Mucosa of descending colon (tissue), 3 donors: ENCODE measurements around the gene SLC43A2. TPM values are rescaled to one million over a fixed set of nuclear protein-coding genes. Genes with fewer than 3 reads are reported as not detected.
"Not testable (repeated sequence)": the region's sequence is repeated elsewhere in the genome, so short reads cannot be mapped to it uniquely, and the experiment has no call there.

ENCODE experiments used
- ATAC-seq: fragments of 200-7000 bp; cut with Tn5 transposase; one replicate; pipeline ENCODE4 v1.9.1; 2020; ENCODE audit warnings: mild to moderate bottlenecking, moderate library complexity
- DNase-seq, 3 donors: peaks; one replicate each; pipeline ENCODE4 v3.0.0-alpha.2; 2020
- H3K36me3 ChIP-seq: fragments of 200-600 bp; one replicate; pipeline ENCODE4 v1.8.0; 2021; ENCODE audit warnings: low read depth, mild to moderate bottlenecking
- H3K4me1 ChIP-seq: fragments of 200-600 bp; one replicate; pipeline ENCODE4 v1.8.0; 2021; ENCODE audit warnings: low read depth, mild to moderate bottlenecking
- H3K4me3 ChIP-seq: fragments of 200-600 bp; one replicate; pipeline ENCODE4 v1.8.0; 2021; ENCODE audit warnings: mild to moderate bottlenecking
- H3K9me3 ChIP-seq: fragments of 200-600 bp; one replicate; pipeline ENCODE4 v1.8.0; 2021; ENCODE audit warnings: mild to moderate bottlenecking
- CTCF ChIP-seq: fragments of 200-600 bp; IDR thresholded peaks from one replicate; pipeline ENCODE4 v1.8.0; 2022; ENCODE audit warnings: antibody characterized with exemption, mild to moderate bottlenecking
- intact Hi-C, 2 donors: fragments of 100-400 bp; cut with DNase I in 1 of 2; cut with micrococcal nuclease in 1 of 2; formaldehyde crosslinking; loops; one replicate each; pipeline versions ENCODE4 v1.11.0 to v1.11.1; 2022; cut with DNase I, micrococcal nuclease
- total RNA-seq, 3 donors: library from RNA; stranded (reverse); fragmentation: NEBNext Ultra II Directional in 2 of 3; extraction: Animal tissue kit (Norgen Biotek cat#: 25700) in 2 of 3; gene quantifications; one replicate each; pipeline versions ENCODE4 v1.2.1 to v1.2.4, GENCODE V29; 2021 to 2023
- donor health status: DM: no; HTN: no; CAD: no; lungs with moderate emphysema.
- donor health status: DM: no; HTN: no; CAD: no.
- donor health status: DM: no; HTN: yes; CAD: no.

The SLC43A2 gene
- total RNA-seq, 3 donors from 2014 or later: 12.7 to 30.8 (median 23.7) TPM

DNA sequence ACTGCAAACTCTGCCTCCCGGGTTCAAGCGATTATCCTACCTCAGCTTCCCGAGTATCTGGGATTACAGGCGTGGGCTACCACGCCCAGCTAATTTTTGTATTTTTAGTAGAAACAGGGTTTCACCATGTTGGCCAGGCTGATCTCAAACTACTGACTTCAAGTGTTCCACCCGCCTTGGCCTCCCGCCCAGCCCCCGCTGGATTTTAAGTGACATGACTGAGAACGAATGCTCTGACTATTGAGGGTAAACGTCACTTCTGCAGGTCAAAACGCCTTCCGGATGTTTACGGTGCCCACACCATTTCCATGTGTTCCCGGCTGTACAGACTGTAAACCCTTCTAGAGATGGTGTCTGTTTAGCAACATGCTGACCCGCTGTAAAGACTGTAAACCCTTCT is 88.8 kb downstream of the SLC43A2 start:
- no peak for ATAC-seq
- intact Hi-C loops: no loop called here
- Histone ChIP-seq H3K4me3 (no peak overlapping the region), H3K36me3 (peaks cover 4% of the 10 kb centered on the region), H3K9me3 (no peaks in the 10 kb centered on the region), H3K4me1 (no peaks in the 10 kb centered on the region)
- no peak for DNase-seq
- no peak for TF ChIP-seq CTCF

GRCh38 chr17:1535737-1536136 is 92.9 kb downstream of the SLC43A2 start:
- ATAC-seq (no peak), DNase-seq (no peak)
- Histone ChIP-seq H3K4me3 (no peak overlapping the region), H3K36me3 (no peaks in the 10 kb centered on the region), H3K9me3 (no peaks in the 10 kb centered on the region), H3K4me1 (no peaks in the 10 kb centered on the region)
- no peak for TF ChIP-seq CTCF
- intact Hi-C loops: no loop called here

DNA sequence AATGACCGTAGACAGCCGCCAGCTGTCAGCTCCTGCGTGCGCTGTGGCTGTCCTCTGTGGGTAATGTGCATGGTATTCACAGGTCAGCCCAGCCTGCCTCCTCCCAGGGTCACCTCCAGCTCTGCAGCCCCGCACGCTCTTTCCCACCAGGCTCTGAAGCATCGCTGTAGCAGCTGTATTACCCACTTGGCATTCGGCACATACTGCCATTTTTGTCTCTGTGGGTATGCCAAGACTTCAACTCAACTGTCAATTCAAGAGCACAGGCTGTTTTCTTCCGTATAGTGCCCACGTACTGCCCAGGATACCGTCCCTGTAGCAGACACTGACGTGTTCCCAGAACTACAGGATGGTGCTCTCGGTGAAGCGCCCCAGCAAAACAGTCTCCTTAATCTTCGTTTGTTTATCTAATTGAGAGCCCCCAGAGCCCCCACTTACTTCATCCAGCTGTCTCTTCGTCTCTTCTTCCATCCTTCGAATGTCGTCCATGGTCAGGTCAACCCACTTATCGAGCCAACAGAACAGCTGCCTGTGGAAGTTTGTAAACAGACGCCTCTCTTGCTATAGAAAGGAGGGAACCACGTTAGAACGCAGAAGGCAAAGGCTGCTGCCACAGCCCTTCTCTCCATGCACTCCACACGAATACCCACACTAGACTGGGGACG is 94.8 kb downstream of the SLC43A2 start:
- H3K4me3 ChIP-seq: no peak overlapping the region
- TF ChIP-seq CTCF: no peak
- no peak for DNase-seq
- intact Hi-C loops: no loop called here
- peak; percentile 22 for ATAC-seq
- no peaks in the 10 kb centered on the region for H3K4me1 ChIP-seq
- no peaks in the 10 kb centered on the region for H3K9me3 ChIP-seq
- no peaks in the 10 kb centered on the region for H3K36me3 ChIP-seq

GRCh38 chr17:1532836-1533602 is 95.6 kb downstream of the SLC43A2 start:
- no peak for TF ChIP-seq CTCF
- intact Hi-C loops: no loop called here
- H3K4me3 ChIP-seq: no peak overlapping the region
- H3K4me1 ChIP-seq: no peaks in the 10 kb centered on the region
- DNase-seq (peak in 1 of 3 donors; percentile 53), ATAC-seq (peak; percentile 80)
- H3K36me3 ChIP-seq: no peaks in the 10 kb centered on the region
- no peaks in the 10 kb centered on the region for H3K9me3 ChIP-seq

DNA sequence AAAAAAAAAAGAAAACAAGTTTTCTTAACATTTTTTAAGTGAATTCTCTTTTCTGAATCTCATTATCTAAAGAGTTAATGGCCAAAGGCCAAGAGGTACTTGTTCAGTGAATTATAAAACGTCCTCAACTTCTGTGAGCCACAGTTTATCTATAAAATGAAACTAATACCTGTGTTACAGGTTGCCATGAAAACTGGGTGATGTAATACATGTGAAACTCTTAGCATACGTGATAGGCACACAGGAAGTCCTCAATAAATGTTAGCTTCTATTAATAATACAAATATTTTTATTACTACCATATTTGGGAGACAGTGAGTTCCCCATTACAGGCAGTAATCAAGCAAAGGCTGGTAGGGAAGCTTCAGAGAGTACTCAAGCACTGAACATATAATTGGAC is 98.8 kb downstream of the SLC43A2 start:
- no peaks in the 10 kb centered on the region for H3K4me1 ChIP-seq
- H3K4me3 ChIP-seq: no peak overlapping the region
- TF ChIP-seq CTCF: no peak
- no peaks in the 10 kb centered on the region for H3K36me3 ChIP-seq
- intact Hi-C loops: no loop called here
- DNase-seq (no peak), ATAC-seq (no peak)
- H3K9me3 ChIP-seq: no peaks in the 10 kb centered on the region

- intact Hi-C loops, H3K36me3 ChIP-seq, DNase-seq, ATAC-seq, H3K4me1 ChIP-seq, H3K4me3 ChIP-seq, H3K9me3 ChIP-seq: not testable (repeated sequence)
These were observed 101.8 kb downstream of the SLC43A2 start for GRCh38 chr17:1526876-1527275.
